ENCODE data around the gene ARL13B.

Gene ARL13B

DNA sequence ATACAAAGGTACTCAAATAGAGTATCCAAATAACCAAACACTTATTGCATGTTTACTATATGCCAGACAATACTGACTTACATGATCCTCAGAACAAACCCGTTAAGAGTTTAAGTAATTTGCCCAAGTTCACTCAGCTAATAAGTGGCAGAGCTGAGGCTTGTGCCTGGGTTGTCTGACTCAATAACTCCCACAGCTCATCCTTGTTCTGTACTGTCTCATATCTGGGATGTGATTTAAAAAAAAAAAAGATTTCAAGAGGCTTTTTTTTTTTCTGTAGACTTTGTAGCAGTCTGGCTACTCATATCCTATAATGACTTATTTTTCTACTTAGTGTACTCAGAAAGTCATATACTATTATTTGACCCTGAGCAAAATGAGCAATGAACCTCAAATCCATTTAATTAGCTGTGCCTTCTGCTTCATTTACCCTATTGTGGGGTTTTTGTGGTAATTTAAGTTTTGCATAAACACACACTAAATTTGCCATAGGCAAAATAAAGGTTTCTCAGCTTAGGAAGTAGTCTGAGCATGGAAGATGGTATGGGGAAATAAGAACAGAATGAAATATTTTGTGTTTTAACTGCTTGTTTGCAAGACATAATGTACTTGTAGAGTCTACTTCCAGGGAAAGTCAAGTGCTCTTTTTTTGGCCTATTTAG, 86.0 kb downstream of the ARL13B start:
- H3K9me3 ChIP-seq (replicated peaks; ENCODE audit: insufficient read depth, low read length): no peaks in the 10 kb centered on the region
- H3K9me2 ChIP-seq (replicated peaks; ENCODE audit: insufficient read depth, low read length): no peaks in the 10 kb centered on the region
- H3K27me3 ChIP-seq (replicated peaks; ENCODE audit: insufficient read depth, low read length): no peaks in the 10 kb centered on the region
- H3K4me3 ChIP-seq (ENCODE audit: low read length): no peak overlapping the region
- H3K9ac ChIP-seq (ENCODE audit: low read length): no peak overlapping the region
- H4K20me1 ChIP-seq (ENCODE audit: insufficient read depth, low read length): no peaks in the 10 kb centered on the region
- H3K27ac ChIP-seq (ENCODE audit: low read length): no peak overlapping the region
- peaks cover 28% of the 10 kb centered on the region for H3K79me2 ChIP-seq (ENCODE audit: low read length)
- H3F3A ChIP-seq (ENCODE audit: insufficient read depth, low read length): peaks cover 30% of the 10 kb centered on the region
- no peak for DNase-seq
- 0 out of 2 replicates have a peak, but pooled peaks cover 4% of the 10 kb centered on the region for H3K36me3 ChIP-seq (replicated peaks; ENCODE audit: insufficient read depth, low read length)
- no peak for TF ChIP-seq EZH2 (optimal IDR thresholded peaks at IDR 0.05; ENCODE audit: low read depth, low read length)
- TF ChIP-seq EZH2phosphoT487 (IDR thresholded peaks at IDR 0.05; ENCODE audit: low read length): no peak
- TF ChIP-seq, protein P1, sequence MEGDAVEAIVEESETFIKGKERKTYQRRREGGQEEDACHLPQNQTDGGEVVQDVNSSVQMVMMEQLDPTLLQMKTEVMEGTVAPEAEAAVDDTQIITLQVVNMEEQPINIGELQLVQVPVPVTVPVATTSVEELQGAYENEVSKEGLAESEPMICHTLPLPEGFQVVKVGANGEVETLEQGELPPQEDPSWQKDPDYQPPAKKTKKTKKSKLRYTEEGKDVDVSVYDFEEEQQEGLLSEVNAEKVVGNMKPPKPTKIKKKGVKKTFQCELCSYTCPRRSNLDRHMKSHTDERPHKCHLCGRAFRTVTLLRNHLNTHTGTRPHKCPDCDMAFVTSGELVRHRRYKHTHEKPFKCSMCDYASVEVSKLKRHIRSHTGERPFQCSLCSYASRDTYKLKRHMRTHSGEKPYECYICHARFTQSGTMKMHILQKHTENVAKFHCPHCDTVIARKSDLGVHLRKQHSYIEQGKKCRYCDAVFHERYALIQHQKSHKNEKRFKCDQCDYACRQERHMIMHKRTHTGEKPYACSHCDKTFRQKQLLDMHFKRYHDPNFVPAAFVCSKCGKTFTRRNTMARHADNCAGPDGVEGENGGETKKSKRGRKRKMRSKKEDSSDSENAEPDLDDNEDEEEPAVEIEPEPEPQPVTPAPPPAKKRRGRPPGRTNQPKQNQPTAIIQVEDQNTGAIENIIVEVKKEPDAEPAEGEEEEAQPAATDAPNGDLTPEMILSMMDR (IDR thresholded peaks at IDR 0.05; ENCODE audit: low read length): no peak
- no peak overlapping the region for H2AFZ ChIP-seq (ENCODE audit: low read length)
- H3K4me1 ChIP-seq (ENCODE audit: low read length): peaks cover 24% of the 10 kb centered on the region
- H3K4me2 ChIP-seq (ENCODE audit: low read depth, low read length): no peak overlapping the region

DNA sequence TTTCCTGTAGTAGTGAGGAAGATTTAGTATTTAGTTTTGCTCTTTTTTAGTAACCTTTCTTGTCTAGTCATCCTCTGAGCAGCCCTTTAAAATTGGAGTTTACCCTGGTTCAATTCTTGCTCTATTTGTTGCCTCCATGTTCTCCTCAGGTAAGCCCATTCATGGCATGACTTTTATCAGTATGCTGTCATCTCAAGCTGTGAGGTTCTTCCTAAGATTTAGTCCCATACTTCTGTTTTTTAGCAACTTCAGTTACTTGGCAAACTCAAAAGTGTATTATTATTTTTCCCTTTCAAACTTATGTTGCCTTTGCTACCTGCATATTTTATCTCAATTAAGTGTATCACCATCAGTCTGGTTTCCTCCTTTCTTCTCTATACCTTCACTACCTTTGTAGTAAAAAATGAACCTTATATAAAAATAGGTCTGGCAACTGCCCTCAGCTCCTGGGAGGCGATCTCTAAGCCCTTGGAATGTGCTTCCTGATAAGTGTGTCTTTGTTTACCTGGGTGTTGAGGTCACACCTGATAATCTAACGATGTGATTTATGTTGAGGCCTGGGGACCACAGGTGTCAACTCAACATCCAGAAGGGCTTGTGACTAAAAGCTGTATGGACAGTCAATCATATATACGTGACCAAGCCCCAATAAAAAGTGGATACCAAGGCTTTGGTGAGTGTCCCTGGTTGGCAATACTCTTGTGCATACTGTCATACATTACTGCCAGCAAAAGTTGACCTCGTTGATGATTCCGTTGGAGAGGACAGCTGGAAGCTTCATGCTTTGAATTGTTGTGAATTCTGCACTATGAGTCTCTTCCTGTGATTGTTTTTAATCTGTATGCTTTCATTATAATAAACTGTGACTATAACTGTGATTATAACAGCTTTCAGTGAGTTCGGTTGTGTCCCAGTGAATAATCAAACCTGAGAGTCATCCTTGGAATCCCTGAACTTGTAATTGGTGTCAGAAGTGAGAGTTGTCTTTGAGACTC, 86.8 kb downstream of the ARL13B start:
- H3K4me1 ChIP-seq (ENCODE audit: low read length): peaks cover 27% of the 10 kb centered on the region
- no peaks in the 10 kb centered on the region for H4K20me1 ChIP-seq (ENCODE audit: insufficient read depth, low read length)
- TF ChIP-seq, protein P1 (IDR thresholded peaks at IDR 0.05; ENCODE audit: low read length): no peak
- TF ChIP-seq EZH2phosphoT487 (IDR thresholded peaks at IDR 0.05; ENCODE audit: low read length) (no peak), EZH2 (optimal IDR thresholded peaks at IDR 0.05; ENCODE audit: low read depth, low read length) (no peak)
- H3K4me3 ChIP-seq (ENCODE audit: low read length): no peak overlapping the region
- H3K27ac ChIP-seq (ENCODE audit: low read length): no peak overlapping the region
- no peak overlapping the region for H3K9ac ChIP-seq (ENCODE audit: low read length)
- H3K4me2 ChIP-seq (ENCODE audit: low read depth, low read length): no peak overlapping the region
- H3K9me3 ChIP-seq (replicated peaks; ENCODE audit: insufficient read depth, low read length): no peaks in the 10 kb centered on the region
- peaks cover 30% of the 10 kb centered on the region for H3F3A ChIP-seq (ENCODE audit: insufficient read depth, low read length)
- H3K9me2 ChIP-seq (replicated peaks; ENCODE audit: insufficient read depth, low read length): no peaks in the 10 kb centered on the region
- no peak for DNase-seq
- H3K79me2 ChIP-seq (ENCODE audit: low read length): peaks cover 31% of the 10 kb centered on the region
- no peaks in the 10 kb centered on the region for H3K27me3 ChIP-seq (replicated peaks; ENCODE audit: insufficient read depth, low read length)
- 0 out of 2 replicates have a peak, but pooled peaks cover 4% of the 10 kb centered on the region for H3K36me3 ChIP-seq (replicated peaks; ENCODE audit: insufficient read depth, low read length)
- no peak overlapping the region for H2AFZ ChIP-seq (ENCODE audit: low read length)

DNA sequence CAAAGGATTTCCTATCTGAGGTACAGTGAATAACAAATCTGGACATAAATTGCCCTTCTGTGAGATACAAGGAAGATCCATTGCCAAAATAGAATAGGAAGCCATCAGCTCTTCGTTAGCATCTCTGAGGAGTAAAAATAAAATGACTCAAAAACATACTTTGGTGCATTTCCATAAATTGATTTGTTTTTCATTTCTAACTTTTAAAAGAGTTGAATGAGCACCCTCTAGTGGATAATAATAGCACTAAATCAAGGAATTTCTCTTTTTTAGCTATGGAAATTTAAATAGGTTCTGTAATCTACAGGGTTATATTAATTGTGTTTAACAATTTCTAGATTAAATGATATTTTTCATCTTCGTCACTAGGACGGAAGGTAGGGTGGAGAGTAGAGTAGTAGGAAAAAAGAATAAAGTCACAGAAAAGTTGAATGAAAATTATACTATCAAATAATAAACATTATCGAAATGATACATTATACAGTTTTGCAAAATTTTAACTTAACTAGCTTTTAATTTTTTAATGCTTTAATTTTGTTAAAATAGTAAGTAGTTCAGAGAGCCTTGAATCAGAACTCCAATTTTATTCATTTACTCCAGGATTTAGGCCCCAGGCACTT, 89.3 kb downstream of the ARL13B start:
- Histone ChIP-seq H3K4me2 (ENCODE audit: low read depth, low read length) (no peak overlapping the region), H3K4me3 (ENCODE audit: low read length) (no peak overlapping the region), H3K27me3 (replicated peaks; ENCODE audit: insufficient read depth, low read length) (no peaks in the 10 kb centered on the region), H3K27ac (ENCODE audit: low read length) (no peak overlapping the region), H3K79me2 (ENCODE audit: low read length) (peaks cover 20% of the 10 kb centered on the region), H2AFZ (ENCODE audit: low read length) (no peak overlapping the region), H4K20me1 (ENCODE audit: insufficient read depth, low read length) (no peaks in the 10 kb centered on the region), H3K9ac (ENCODE audit: low read length) (no peak overlapping the region), H3K36me3 (replicated peaks; ENCODE audit: insufficient read depth, low read length) (0 out of 2 replicates have a peak, but pooled peaks cover 4% of the 10 kb centered on the region), H3F3A (ENCODE audit: insufficient read depth, low read length) (peaks cover 12% of the 10 kb centered on the region), H3K4me1 (ENCODE audit: low read length) (peaks cover 21% of the 10 kb centered on the region), H3K9me2 (replicated peaks; ENCODE audit: insufficient read depth, low read length) (no peaks in the 10 kb centered on the region), H3K9me3 (replicated peaks; ENCODE audit: insufficient read depth, low read length) (no peaks in the 10 kb centered on the region)
- TF ChIP-seq, protein P1 (IDR thresholded peaks at IDR 0.05; ENCODE audit: low read length): peak; percentile 64
- no peak for TF ChIP-seq EZH2phosphoT487 (IDR thresholded peaks at IDR 0.05; ENCODE audit: low read length)
- peak; percentile 32 for DNase-seq
